Pancreas (tissue), 10 donors: ENCODE measurements around the gene LMBRD2. TPM values are rescaled to one million over a fixed set of nuclear protein-coding genes. Genes with fewer than 3 reads are reported as not detected.
"Not testable (repeated sequence)": the region's sequence is repeated elsewhere in the genome, so short reads cannot be mapped to it uniquely, and the experiment has no call there.

Experiments
- ATAC-seq, 4 donors: fragments of 200-7000 bp; cut with Tn5 transposase; one replicate each; pipeline versions ENCODE4 v1.8.0 to v1.9.1; 2020; ENCODE audit warnings: mild to moderate bottlenecking in 4 of 4, moderate library complexity in 4 of 4
- DNase-seq, 6 donors: peaks; one replicate each; pipeline ENCODE4 v3.0.0-alpha.2; 2020
- FAIRE-seq: peaks from 2 replicates; lab custom pipeline; 2012; peaks lifted over from hg19 to GRCh38; lab: Jason Lieb, UNC
- H3K27ac ChIP-seq, 4 donors: fragments of 200-600 bp; sonication (generic); 1 replicate in 3 of 4; 2 replicates in 1 of 4; pipeline versions ENCODE4 v1.5.0 to v1.8.0; 2020
- H3K27me3 ChIP-seq, 4 donors: fragments of 200-600 bp; one replicate each; pipeline ENCODE4 v1.8.0; 2021
- H3K36me3 ChIP-seq, 3 donors: fragments of 200-600 bp; sonication (generic) in 1 of 3; one replicate each; pipeline versions ENCODE4 v1.5.0 to v1.8.0; 2020 to 2021
- H3K4me1 ChIP-seq, 3 donors: fragments of 200-600 bp; one replicate each; pipeline ENCODE4 v1.8.0; 2021
- H3K4me3 ChIP-seq, 4 donors: fragments of 200-600 bp; sonication (generic) in 2 of 4; one replicate each; pipeline versions ENCODE4 v1.5.0 to v1.8.0; 2020 to 2021
- H3K9me3 ChIP-seq, 4 donors: fragments of 200-600 bp; one replicate each; pipeline ENCODE4 v1.8.0; 2021
- WGBS, 2 donors: extraction: QIAGEN DNeasy Blood & Tissue Kit; methylation state at CpG; one replicate each; pipeline ENCODE4 v1.1.7; 2013; 5-methylcytosine and 5-hydroxymethylcytosine counted together
- intact Hi-C, 3 donors: fragments of 100-400 bp; cut with DNase I; formaldehyde crosslinking; loops; one replicate each; pipeline versions ENCODE4 v1.11.1 to v1.14.2; 2022
- polyA plus RNA-seq, 2 donors: library from polyadenylated mRNA; stranded (reverse); fragments of 200-250 nt; gene quantifications; one replicate each; pipeline ENCODE4 v1.2.3, GENCODE V29; 2013
- total RNA-seq, 6 donors: library from RNA; stranded (reverse); fragmentation: NEBNext Ultra II Directional in 4 of 6; extraction: Animal tissue kit (Norgen Biotek cat#: 25700) in 4 of 6; gene quantifications; one replicate each; pipeline versions ENCODE4 v1.2.1 to v1.2.4, GENCODE V29; 2021 to 2023
- TF ChIP-seq, protein P1 (sequence below), 4 donors: fragments of 200-600 bp; sonication (generic) in 3 of 4; IDR thresholded peaks; one replicate each; pipeline versions ENCODE4 v1.5.0 to v1.8.0; 2021; ENCODE audit warnings: antibody characterized with exemption in 4 of 4
- donor health status: healthy with polysubstance abuse.
- donor health status: DM: no; HTN: no; CAD: no; lungs with moderate emphysema.
- donor health status: DM: no; HTN: no; CAD: no.
- donor health status: control.
- donor health status: control.
- donor health status: Bipolar disorder and iron deficiency.
- donor health status: DM: yes; HTN: yes; CAD: no.
- donor health status: DM: no; HTN: no; CAD: no.
- donor health status: DM: no; HTN: no; CAD: no.
- donor health status: DM: yes; HTN: yes; CAD: no.

Gene LMBRD2
- total and polyA plus RNA-seq, 8 donors: 1.0 to 8.3 (median 6.1) TPM

DNA sequence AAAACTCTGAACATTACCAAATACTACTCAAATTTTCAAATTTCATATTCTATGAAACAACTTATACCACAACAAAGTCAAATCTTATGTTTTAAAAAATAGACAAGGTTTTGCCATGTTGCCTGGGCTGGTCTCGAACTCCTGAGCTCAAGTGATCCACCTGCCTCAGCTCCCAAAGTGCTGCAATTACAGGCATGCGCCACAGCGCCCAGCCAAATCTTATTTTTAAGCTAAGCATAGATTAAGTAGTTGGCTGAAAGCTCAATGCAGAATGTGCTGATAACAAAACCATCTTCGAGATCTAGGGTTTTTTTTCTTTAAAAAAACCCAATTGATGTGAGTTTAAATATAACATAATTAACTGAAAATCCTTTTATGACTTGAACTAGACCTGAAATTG is 6.4 kb downstream of the LMBRD2 start:
- intact Hi-C loops: no loop called here
- Histone ChIP-seq H3K27ac (no peak overlapping the region), H3K27me3 (peaks cover 0 to 4% (median 0%) of the 10 kb centered on the region in 4 donors), H3K4me3 (no peak overlapping the region), H3K4me1 (peaks cover 2 to 7% (median 3%) of the 10 kb centered on the region in 3 donors), H3K36me3 (peaks cover 0 to under 1% (median 0%) of the 10 kb centered on the region in 3 donors), H3K9me3 (no peaks in the 10 kb centered on the region)
- ATAC-seq (no peak), DNase-seq (no peak), FAIRE-seq (no peak)
- WGBS, 2 donors: 65 to 69% methylated on average over 4 of the region's 4 CpGs
- TF ChIP-seq, protein P1, sequence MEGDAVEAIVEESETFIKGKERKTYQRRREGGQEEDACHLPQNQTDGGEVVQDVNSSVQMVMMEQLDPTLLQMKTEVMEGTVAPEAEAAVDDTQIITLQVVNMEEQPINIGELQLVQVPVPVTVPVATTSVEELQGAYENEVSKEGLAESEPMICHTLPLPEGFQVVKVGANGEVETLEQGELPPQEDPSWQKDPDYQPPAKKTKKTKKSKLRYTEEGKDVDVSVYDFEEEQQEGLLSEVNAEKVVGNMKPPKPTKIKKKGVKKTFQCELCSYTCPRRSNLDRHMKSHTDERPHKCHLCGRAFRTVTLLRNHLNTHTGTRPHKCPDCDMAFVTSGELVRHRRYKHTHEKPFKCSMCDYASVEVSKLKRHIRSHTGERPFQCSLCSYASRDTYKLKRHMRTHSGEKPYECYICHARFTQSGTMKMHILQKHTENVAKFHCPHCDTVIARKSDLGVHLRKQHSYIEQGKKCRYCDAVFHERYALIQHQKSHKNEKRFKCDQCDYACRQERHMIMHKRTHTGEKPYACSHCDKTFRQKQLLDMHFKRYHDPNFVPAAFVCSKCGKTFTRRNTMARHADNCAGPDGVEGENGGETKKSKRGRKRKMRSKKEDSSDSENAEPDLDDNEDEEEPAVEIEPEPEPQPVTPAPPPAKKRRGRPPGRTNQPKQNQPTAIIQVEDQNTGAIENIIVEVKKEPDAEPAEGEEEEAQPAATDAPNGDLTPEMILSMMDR (IDR thresholded peaks at IDR 0.05): no peak

DNA sequence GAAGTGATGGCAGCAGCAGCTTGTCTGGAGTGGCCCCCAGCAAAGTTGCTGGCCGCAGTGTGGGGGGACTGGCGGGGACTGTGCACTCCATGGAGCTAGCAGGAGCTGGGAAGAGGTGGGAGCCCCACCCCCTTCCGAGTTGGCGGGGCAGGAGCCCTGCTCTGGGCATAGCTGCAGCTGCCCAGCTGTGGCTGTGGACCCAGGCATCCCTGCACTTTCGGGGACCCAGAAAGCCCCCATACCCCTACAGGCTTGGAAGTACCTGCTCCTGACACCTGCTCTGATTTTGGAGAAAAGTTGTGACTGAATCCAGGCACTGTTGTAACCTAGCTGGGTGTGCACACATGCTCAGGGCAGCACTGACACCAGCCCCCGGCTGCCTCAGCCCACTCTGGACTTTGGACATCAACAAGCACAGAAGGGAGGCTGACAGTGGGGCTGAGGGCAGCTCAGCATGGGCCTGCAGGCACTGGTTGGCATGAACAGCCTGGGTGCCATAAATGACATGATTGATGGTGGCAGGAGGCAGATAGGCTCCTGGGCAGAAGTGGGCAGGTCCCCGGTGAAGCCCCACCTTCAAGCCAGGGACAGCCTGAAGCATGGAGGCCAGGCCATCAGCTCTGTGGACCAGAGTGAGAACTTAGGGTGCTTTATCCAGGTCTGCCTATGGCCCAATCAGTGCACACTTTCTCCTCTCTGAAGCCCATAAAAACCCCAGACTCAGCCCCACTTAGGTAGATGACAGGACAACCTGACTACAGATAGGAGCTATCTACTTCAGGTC is 12.6 kb downstream of the LMBRD2 start:
- H3K4me3 ChIP-seq: no peak overlapping the region
- DNase-seq: peak in 1 of 6 donors; percentile 46
- TF ChIP-seq, protein P1 (IDR thresholded peaks at IDR 0.05): no peak

DNA sequence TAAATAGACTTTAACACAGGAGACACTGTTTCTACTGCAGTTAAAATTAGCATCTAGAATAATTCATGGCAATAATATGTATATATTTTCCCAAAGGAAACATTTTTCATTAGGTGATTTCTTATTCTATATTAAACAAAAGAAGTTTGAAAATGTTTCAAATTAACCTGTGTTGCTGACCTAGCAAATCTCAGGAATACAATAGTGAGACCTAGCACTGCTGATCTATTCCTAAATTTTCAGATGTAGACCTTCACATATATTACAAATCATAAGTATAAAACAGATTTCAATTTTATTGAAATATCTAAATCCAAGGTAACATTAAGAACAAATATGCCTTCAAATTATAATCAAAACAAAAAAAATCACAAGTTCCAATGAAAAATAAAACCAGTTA is 15.1 kb downstream of the LMBRD2 start:
- FAIRE-seq: no peak

More for the DNA sequence above, 12.6 kb downstream of the LMBRD2 start:
- H3K27ac ChIP-seq: no peak overlapping the region
- no peaks in the 10 kb centered on the region for H3K27me3 ChIP-seq
- WGBS, 2 donors: 90 to 91% methylated on average over 7 of the region's 7 CpGs
- H3K4me1 ChIP-seq: no peaks in the 10 kb centered on the region
- ATAC-seq (peak in 1 of 4 donors; percentile 24), FAIRE-seq (no peak)
- intact Hi-C loops: no loop called here
- H3K9me3 ChIP-seq: no peaks in the 10 kb centered on the region
- H3K36me3 ChIP-seq: peaks cover 0 to 5% (median 0%) of the 10 kb centered on the region in 3 donors

DNA sequence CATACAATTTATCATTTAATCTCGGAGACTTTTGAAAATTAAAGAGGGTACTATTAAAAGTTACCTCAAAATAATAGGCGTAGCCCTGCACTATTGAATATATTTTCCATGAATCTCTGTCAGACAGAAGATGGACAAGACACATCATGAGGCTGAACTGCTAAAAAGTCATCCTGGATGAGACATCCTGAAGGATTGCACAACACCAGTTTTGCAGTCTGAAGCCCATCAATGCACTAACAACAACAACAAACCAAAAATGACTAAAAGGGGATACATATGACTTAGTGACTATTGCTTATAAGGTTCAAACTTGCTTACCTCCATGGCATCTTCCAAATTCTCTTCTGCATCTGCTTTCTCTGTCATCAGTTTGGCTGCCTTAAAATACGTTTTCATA is 15.7 kb downstream of the LMBRD2 start:
- no peak overlapping the region for H3K27ac ChIP-seq
- TF ChIP-seq, protein P1 (IDR thresholded peaks at IDR 0.05): no peak
- WGBS, 2 donors: 88 to 96% methylated on average over 3 of the region's 3 CpGs
- H3K4me1 ChIP-seq: no peaks in the 10 kb centered on the region
- H3K4me3 ChIP-seq: no peak overlapping the region
- no peaks in the 10 kb centered on the region for H3K9me3 ChIP-seq
- H3K27me3 ChIP-seq: no peaks in the 10 kb centered on the region
- DNase-seq (no peak), FAIRE-seq (no peak), ATAC-seq (no peak)
- H3K36me3 ChIP-seq: peaks cover 0 to 5% (median 0%) of the 10 kb centered on the region in 3 donors
- intact Hi-C loops: no loop called here

More for the DNA sequence above, 15.1 kb downstream of the LMBRD2 start:
- intact Hi-C loops: no loop called here
- H3K9me3 ChIP-seq: no peaks in the 10 kb centered on the region
- H3K4me3 ChIP-seq: no peak overlapping the region
- H3K27me3 ChIP-seq: no peaks in the 10 kb centered on the region
- TF ChIP-seq, protein P1 (IDR thresholded peaks at IDR 0.05): no peak
- no peaks in the 10 kb centered on the region for H3K4me1 ChIP-seq
- no peak overlapping the region for H3K27ac ChIP-seq
- DNase-seq (no peak), ATAC-seq (no peak)
- peaks cover 0 to 5% (median 0%) of the 10 kb centered on the region in 3 donors for H3K36me3 ChIP-seq

DNA sequence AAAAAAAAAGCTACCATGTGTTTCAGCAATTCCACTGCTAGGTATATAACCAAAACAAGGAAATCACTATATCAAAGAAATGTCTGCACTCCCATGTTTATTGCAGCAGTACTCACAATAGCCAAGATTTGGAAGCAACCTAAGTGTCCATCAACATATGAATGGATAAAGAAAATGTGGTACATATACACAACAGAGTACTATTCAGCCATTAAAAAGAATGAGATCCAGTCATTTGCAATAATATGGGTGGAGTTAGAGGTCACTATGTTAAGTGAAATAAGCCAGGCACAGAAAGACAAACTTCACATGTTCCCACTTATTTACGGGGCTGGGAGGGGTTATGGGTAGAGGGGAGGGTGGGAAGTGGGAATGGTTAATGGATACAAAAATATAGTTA is 18.7 kb downstream of the LMBRD2 start:
- WGBS, 2 donors: 92 to 100% methylated on average over 1 of the region's 1 CpG
- H3K4me3 ChIP-seq, H3K4me1 ChIP-seq, H3K36me3 ChIP-seq, H3K27ac ChIP-seq, FAIRE-seq, DNase-seq, ATAC-seq, H3K9me3 ChIP-seq, intact Hi-C loops, H3K27me3 ChIP-seq: not testable (repeated sequence)

DNA sequence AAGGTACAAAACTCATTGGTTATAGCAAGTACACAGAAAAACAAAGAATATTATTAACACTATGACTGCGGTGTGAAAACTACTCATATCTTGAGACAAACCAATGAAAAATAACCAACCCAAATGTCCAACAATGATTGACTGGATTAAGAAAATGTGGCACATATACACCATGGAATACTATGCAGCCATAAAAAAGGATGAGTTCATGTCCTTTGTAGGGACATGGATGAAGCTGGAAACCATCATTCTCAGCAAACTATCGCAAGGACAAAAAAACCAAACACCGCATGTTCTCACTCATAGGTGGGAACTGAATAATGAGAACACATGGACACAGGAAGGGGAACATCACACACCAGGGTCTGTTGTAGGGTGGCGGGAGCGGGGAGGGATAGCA is 22.0 kb downstream of the LMBRD2 start:
- intact Hi-C loops: not testable (repeated sequence)

More for the DNA sequence above, 22.0 kb downstream of the LMBRD2 start:
- not testable (repeated sequence) for H3K4me1 ChIP-seq, H3K4me3 ChIP-seq, H3K27me3 ChIP-seq, H3K36me3 ChIP-seq, FAIRE-seq, DNase-seq, ATAC-seq, H3K9me3 ChIP-seq, H3K27ac ChIP-seq
- WGBS, 2 donors: 98 to 99% methylated on average over 3 to 4 of the region's 5 CpGs
